Measurements from ENCODE around the gene SLC29A3. TPM values are rescaled to one million over a fixed set of nuclear protein-coding genes. Genes with fewer than 3 reads are reported as not detected.
"Not testable (repeated sequence)": the region's sequence is repeated elsewhere in the genome, so short reads cannot be mapped to it uniquely, and the experiment has no call there.

SLC29A3 gene
- polyA plus RNA-seq, 3 donors = 9.7 to 28.4 (median 16.6) TPM

DNA sequence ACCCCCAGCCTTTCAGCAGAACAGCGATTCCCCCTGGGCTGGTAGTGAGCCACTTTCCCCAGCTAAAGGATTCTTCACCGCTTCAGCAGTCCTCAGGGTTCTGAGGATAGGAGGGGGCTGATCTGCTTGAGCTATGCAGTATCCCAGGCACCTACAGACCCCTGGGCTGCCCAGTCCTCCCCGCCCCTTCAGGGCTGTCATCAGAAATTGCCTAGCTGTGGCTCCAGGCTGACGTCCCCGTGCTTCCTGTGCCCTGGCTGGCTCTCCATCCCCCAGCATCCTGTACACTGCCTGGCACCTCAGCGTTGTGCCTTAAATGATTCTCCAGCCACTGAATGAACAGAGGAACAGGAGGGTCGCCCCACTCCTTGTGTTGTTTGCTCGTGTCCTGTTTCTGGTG lies 39.2 kb downstream of the SLC29A3 start:
- Histone ChIP-seq H2AFZ (ENCODE audit: insufficient read depth, low read depth, low read length, poor library complexity, severe bottlenecking) (no peak overlapping the region), H3K27ac (ENCODE audit: low read depth in 1 of 2, low read length in 2 of 2) (peak overlapping the region; percentile 75 to 90), H3K9ac (ENCODE audit: insufficient read depth, low read length, poor library complexity, severe bottlenecking) (no peak overlapping the region), H3K79me2 (ENCODE audit: insufficient read depth, low read length) (no peaks in the 10 kb centered on the region), H3K27me3 (ENCODE audit: control insufficient read depth in 2 of 2, insufficient read depth in 2 of 2, low read length in 2 of 2) (no peaks in the 10 kb centered on the region), H3K36me3 (replicated peaks in 1 of 2; ENCODE audit: control insufficient read depth in 1 of 2, insufficient read depth in 2 of 2, low read length in 2 of 2) (peaks cover 47 to 69% of the 10 kb centered on the region in 2 donors), H3K9me3 (replicated peaks in 1 of 2; ENCODE audit: control insufficient read depth in 1 of 2, insufficient read depth in 1 of 2, low read length in 2 of 2) (no peaks in the 10 kb centered on the region), H3K4me1 (ENCODE audit: control insufficient read depth in 1 of 2, insufficient read depth in 2 of 2, low read length in 2 of 2) (peaks cover 41 to 44% of the 10 kb centered on the region in 2 donors), H4K20me1 (ENCODE audit: insufficient read depth, low read length) (no peaks in the 10 kb centered on the region), H3K4me2 (replicated peaks; ENCODE audit: extremely low read depth, low read length, poor library complexity, severe bottlenecking) (no peak overlapping the region), H3K4me3 (replicated peaks in 1 of 3; ENCODE audit: low read depth in 2 of 3, low read length in 3 of 3) (no peak overlapping the region)
- TF ChIP-seq, protein P1, sequence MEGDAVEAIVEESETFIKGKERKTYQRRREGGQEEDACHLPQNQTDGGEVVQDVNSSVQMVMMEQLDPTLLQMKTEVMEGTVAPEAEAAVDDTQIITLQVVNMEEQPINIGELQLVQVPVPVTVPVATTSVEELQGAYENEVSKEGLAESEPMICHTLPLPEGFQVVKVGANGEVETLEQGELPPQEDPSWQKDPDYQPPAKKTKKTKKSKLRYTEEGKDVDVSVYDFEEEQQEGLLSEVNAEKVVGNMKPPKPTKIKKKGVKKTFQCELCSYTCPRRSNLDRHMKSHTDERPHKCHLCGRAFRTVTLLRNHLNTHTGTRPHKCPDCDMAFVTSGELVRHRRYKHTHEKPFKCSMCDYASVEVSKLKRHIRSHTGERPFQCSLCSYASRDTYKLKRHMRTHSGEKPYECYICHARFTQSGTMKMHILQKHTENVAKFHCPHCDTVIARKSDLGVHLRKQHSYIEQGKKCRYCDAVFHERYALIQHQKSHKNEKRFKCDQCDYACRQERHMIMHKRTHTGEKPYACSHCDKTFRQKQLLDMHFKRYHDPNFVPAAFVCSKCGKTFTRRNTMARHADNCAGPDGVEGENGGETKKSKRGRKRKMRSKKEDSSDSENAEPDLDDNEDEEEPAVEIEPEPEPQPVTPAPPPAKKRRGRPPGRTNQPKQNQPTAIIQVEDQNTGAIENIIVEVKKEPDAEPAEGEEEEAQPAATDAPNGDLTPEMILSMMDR (IDR thresholded peaks at IDR 0.05) = no peak
- H3K4me1 Mint-ChIP-seq = peaks cover 37% of the 10 kb centered on the region
- no peak for DNase-seq
- intact Hi-C loops (cut with micrococcal nuclease) = loop anchor here in 1 of 2 donors (2.0 kb wide), 1 partner anchor 15 kb away; no protein-coding TSS in a partner anchor
- peaks cover 0 to 2% (median 1%) of the 10 kb centered on the region in 3 donors for H3K27me3 Mint-ChIP-seq (ENCODE audit: low read depth in 3 of 3)
- peaks cover 65 to 79% of the 10 kb centered on the region in 2 donors for H3K36me3 Mint-ChIP-seq
- H3K9me3 Mint-ChIP-seq = peaks cover 0 to 4% (median 0%) of the 10 kb centered on the region in 7 donors
- peak overlapping the region; percentile 92 to 98 (median 97) for H3K27ac Mint-ChIP-seq
- H3K4me3 Mint-ChIP-seq = no peak overlapping the region
- WGBS (ENCODE audit: insufficient coverage) = 67% methylated on average over 7 of the region's 8 CpGs

DNA sequence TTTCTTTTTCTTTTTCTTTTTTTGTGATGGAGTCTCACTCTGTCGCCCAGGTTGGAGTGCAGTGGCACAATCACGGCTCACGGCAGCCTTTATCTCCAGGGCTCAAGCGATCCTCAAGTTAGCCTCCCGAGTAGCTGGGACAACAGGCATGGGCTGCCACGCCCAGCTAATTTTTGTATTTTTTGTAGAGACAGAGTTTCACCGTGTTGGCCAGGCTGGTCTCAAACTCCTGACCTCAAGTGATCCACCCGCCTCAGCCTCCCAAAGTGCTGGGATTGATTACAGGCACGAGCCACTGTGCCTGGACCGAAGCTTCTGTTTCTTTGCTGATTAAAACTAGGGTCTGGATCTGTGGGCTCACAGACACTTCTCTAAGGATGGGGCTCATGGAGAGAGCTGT lies 39.8 kb downstream of the SLC29A3 start:
- peaks cover 47 to 50% of the 10 kb centered on the region in 2 donors for H3K4me1 ChIP-seq (ENCODE audit: control insufficient read depth in 1 of 2, insufficient read depth in 2 of 2, low read length in 2 of 2)
- intact Hi-C loops (cut with micrococcal nuclease) = loop anchor here in 1 of 2 donors (2.0 kb wide), 1 partner anchor 14 kb away; no protein-coding TSS in a partner anchor
- not testable (repeated sequence) for H3K9me3 Mint-ChIP-seq; H3K79me2 ChIP-seq (ENCODE audit: insufficient read depth, low read length); H3K27me3 Mint-ChIP-seq (ENCODE audit: low read depth in 3 of 3); H3K9me3 ChIP-seq (replicated peaks in 1 of 2; ENCODE audit: control insufficient read depth in 1 of 2, insufficient read depth in 1 of 2, low read length in 2 of 2); H3K27me3 ChIP-seq (ENCODE audit: control insufficient read depth in 2 of 2, insufficient read depth in 2 of 2, low read length in 2 of 2); DNase-seq; H4K20me1 ChIP-seq (ENCODE audit: insufficient read depth, low read length)
- H3K36me3 ChIP-seq (replicated peaks in 1 of 2; ENCODE audit: control insufficient read depth in 1 of 2, insufficient read depth in 2 of 2, low read length in 2 of 2) = peaks cover 43 to 63% of the 10 kb centered on the region in 2 donors
- peak overlapping the region; percentile 75 to 90 for H3K27ac ChIP-seq (ENCODE audit: low read depth in 1 of 2, low read length in 2 of 2)
- peaks cover 59 to 73% of the 10 kb centered on the region in 2 donors for H3K36me3 Mint-ChIP-seq
- H3K9ac ChIP-seq (ENCODE audit: insufficient read depth, low read length, poor library complexity, severe bottlenecking) = peak overlapping the region; percentile 43
- WGBS (ENCODE audit: insufficient coverage) = 69% methylated on average over 7 of the region's 10 CpGs
- H3K4me1 Mint-ChIP-seq = peaks cover 42% of the 10 kb centered on the region
- peak overlapping the region; percentile 66 to 84 for H3K4me3 Mint-ChIP-seq
- H3K4me3 ChIP-seq (replicated peaks in 1 of 3; ENCODE audit: low read depth in 2 of 3, low read length in 3 of 3) = peak overlapping the region in 1 of 3 experiments; percentile 63
- H3K4me2 ChIP-seq (replicated peaks; ENCODE audit: extremely low read depth, low read length, poor library complexity, severe bottlenecking) = peak overlapping the region; percentile 58
- H3K27ac Mint-ChIP-seq = peak overlapping the region; percentile 92 to 98 (median 97)
- peak overlapping the region; percentile 69 for H2AFZ ChIP-seq (ENCODE audit: insufficient read depth, low read depth, low read length, poor library complexity, severe bottlenecking)

Measured in CD14-positive monocyte (primary cell).